ENCODE results near the gene NSUN6.

DNA sequence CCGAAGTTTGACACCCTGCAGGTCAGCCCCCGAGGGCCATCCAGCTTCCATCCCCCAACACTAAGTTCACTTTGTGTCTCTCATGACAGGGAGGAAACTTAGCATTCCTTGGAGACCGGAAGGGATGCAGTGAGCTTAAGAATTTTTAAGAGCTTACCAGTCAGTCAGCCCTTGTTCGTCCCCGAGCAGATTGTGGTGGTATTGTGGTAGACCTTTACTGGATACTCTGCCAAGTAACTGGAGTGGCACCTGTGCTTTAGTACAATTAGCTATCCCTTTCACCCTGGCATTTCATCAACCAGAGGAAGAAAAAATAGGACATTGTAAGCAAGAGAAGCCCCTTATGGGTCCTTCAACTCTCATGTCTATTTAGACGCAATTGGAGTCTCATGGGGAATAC lies 74.8 kb downstream of the NSUN6 start:
- no peak for TF ChIP-seq CTCF (IDR thresholded peaks at IDR 0.05)
- TF ChIP-seq POLR2A (IDR thresholded peaks at IDR 0.05), result no peak
- no peak for TF ChIP-seq EP300 (IDR thresholded peaks at IDR 0.05)
- TF ChIP-seq POLR2AphosphoS5 (IDR thresholded peaks at IDR 0.05), result no peak
